ENCODE measurements around the gene DUOXA2.

Gene DUOXA2

GRCh38 chr15:45117308-45118130 is 3.4 kb downstream of the DUOXA2 start:
- Histone ChIP-seq H3K27me3 (ENCODE audit: insufficient read depth, low read length) (no peaks in the 10 kb centered on the region), H2AFZ (ENCODE audit: low read length) (no peak overlapping the region), H3K4me2 (ENCODE audit: low read length) (no peak overlapping the region), H3K4me1 (ENCODE audit: insufficient read depth, low read length, severe bottlenecking) (peaks cover 14% of the 10 kb centered on the region), H3K9ac (ENCODE audit: low read length) (no peak overlapping the region), H3K36me3 (ENCODE audit: insufficient read depth, low read length) (no peaks in the 10 kb centered on the region), H3K9me3 (ENCODE audit: low read length) (no peaks in the 10 kb centered on the region), H3F3A (ENCODE audit: insufficient read depth, low read length) (no peaks in the 10 kb centered on the region), H3K4me3 (ENCODE audit: low read depth, low read length, poor library complexity, severe bottlenecking) (no peak overlapping the region), H3K9me2 (ENCODE audit: low read depth, low read length) (no peaks in the 10 kb centered on the region), H3K79me2 (ENCODE audit: insufficient read depth, low read length) (no peaks in the 10 kb centered on the region), H3K27ac (ENCODE audit: low read depth, low read length, poor library complexity, severe bottlenecking) (no peak overlapping the region), H4K20me1 (ENCODE audit: insufficient read depth, low read length) (no peaks in the 10 kb centered on the region)
- TF ChIP-seq EZH2 (IDR thresholded peaks at IDR 0.05; ENCODE audit: borderline replicate concordance, low read length) (no peak), CTCF (IDR thresholded peaks at IDR 0.05; ENCODE audit: low read length) (no peak)

DNA sequence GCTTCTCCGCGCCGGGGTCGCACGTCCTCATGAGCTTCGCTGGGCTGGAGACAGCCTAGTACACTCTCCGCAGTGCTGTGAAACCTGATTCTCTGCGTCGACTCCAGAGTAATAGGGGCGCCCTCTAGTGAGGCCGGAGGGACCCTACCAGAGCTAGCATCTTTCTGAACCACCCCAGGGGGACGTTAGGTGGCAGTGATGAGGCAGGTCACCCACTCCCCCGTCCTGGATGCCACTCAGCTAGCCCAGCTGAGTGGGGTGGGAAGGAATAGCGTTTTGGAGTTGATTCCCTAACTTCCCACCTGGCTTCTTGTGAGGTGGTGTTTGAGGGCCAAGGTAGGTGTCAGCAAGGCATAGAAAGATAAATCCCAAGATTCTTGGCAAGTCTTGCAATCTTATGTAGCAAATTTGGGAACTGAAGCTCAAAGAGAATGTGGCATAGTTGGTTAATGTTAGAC is 4.0 kb downstream of the DUOXA2 start:
- Histone ChIP-seq H3K36me3 (ENCODE audit: insufficient read depth, low read length) (no peaks in the 10 kb centered on the region), H3K79me2 (ENCODE audit: insufficient read depth, low read length) (no peaks in the 10 kb centered on the region), H2AFZ (ENCODE audit: low read length) (no peak overlapping the region), H3K4me1 (ENCODE audit: insufficient read depth, low read length, severe bottlenecking) (peaks cover 14% of the 10 kb centered on the region), H4K20me1 (ENCODE audit: insufficient read depth, low read length) (no peaks in the 10 kb centered on the region), H3K27ac (ENCODE audit: low read depth, low read length, poor library complexity, severe bottlenecking) (no peak overlapping the region), H3K4me3 (ENCODE audit: low read depth, low read length, poor library complexity, severe bottlenecking) (no peak overlapping the region), H3K9ac (ENCODE audit: low read length) (no peak overlapping the region), H3K4me2 (ENCODE audit: low read length) (no peak overlapping the region), H3K9me2 (ENCODE audit: low read depth, low read length) (no peaks in the 10 kb centered on the region), H3K9me3 (ENCODE audit: low read length) (no peaks in the 10 kb centered on the region), H3F3A (ENCODE audit: insufficient read depth, low read length) (no peaks in the 10 kb centered on the region), H3K27me3 (ENCODE audit: insufficient read depth, low read length) (no peaks in the 10 kb centered on the region)
- TF ChIP-seq CTCF (IDR thresholded peaks at IDR 0.05; ENCODE audit: low read length) (peak; percentile 100), EZH2 (IDR thresholded peaks at IDR 0.05; ENCODE audit: borderline replicate concordance, low read length) (no peak)

- TF ChIP-seq CTCF (IDR thresholded peaks at IDR 0.05; ENCODE audit: low read length) (no peak), EZH2 (IDR thresholded peaks at IDR 0.05; ENCODE audit: borderline replicate concordance, low read length) (no peak)
- no peak overlapping the region for H3K27ac ChIP-seq (ENCODE audit: low read depth, low read length, poor library complexity, severe bottlenecking)
- no peaks in the 10 kb centered on the region for H3K79me2 ChIP-seq (ENCODE audit: insufficient read depth, low read length)
- H3F3A ChIP-seq (ENCODE audit: insufficient read depth, low read length): no peaks in the 10 kb centered on the region
- no peak overlapping the region for H3K4me2 ChIP-seq (ENCODE audit: low read length)
- H3K4me1 ChIP-seq (ENCODE audit: insufficient read depth, low read length, severe bottlenecking): peaks cover 10% of the 10 kb centered on the region
- H2AFZ ChIP-seq (ENCODE audit: low read length): no peak overlapping the region
- no peaks in the 10 kb centered on the region for H3K27me3 ChIP-seq (ENCODE audit: insufficient read depth, low read length)
- H3K9ac ChIP-seq (ENCODE audit: low read length): no peak overlapping the region
- H3K36me3 ChIP-seq (ENCODE audit: insufficient read depth, low read length): no peaks in the 10 kb centered on the region
- H3K9me2 ChIP-seq (ENCODE audit: low read depth, low read length): no peaks in the 10 kb centered on the region
- no peaks in the 10 kb centered on the region for H3K9me3 ChIP-seq (ENCODE audit: low read length)
- no peaks in the 10 kb centered on the region for H4K20me1 ChIP-seq (ENCODE audit: insufficient read depth, low read length)
- no peak overlapping the region for H3K4me3 ChIP-seq (ENCODE audit: low read depth, low read length, poor library complexity, severe bottlenecking)
Observed at GRCh38 chr15:45118996-45119395, 4.9 kb downstream of the DUOXA2 start.

All from OCI-LY1 (cell line).